H7 (cell line): ENCODE data around the gene QRSL1. TPM values are rescaled to one million over a fixed set of nuclear protein-coding genes. Genes with fewer than 3 reads are reported as not detected.

Source experiments
- DNase-seq: peaks from one replicate; pipeline ENCODE4 v3.0.0; 2012
- H3K27me3 ChIP-seq: 2 replicates; pipeline ENCODE4 v1.6.0; 2011; ENCODE audit warnings: mild to moderate bottlenecking, low read length; ENCODE audit not compliant: control insufficient read depth, insufficient read depth
- H3K36me3 ChIP-seq: replicated peaks from 2 replicates; pipeline ENCODE4 v1.5.1; 2011; ENCODE audit warnings: low read length; ENCODE audit not compliant: control insufficient read depth, insufficient read depth
- H3K4me3 ChIP-seq: 2 replicates; pipeline ENCODE4 v1.5.1; 2011; ENCODE audit warnings: low read depth, mild to moderate bottlenecking, control low read depth, low read length, moderate library complexity; ENCODE audit not compliant: insufficient read depth
- total RNA-seq: library from RNA; depleted of rRNA; stranded (reverse); fragments of >200 nt; shearing (Covaris generic); gene quantifications from 2 replicates; pipeline ENCODE4 v1.2.3, GENCODE V29; 2014; rRNA removed

QRSL1 gene
- total RNA-seq, 1 experiment from 2014 or later = 21.5 TPM

DNA sequence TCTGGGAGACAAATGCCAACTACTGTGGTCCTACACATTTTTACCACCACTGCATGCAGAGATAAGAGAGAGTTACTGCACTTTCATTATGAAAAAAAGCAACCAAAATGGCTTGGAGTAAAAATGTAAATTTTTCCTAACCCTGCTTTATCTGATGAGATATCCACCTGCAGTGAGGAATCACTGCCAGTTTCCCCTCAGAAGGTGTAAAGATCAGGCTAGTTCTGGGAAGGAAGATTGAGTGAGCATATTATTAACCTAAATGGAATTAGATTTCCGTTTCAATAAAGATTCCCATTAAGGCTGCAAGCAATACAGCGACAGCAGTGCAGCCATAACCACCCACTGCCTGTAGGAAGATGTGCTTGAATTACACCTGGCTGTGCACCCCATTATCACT, 84.9 kb downstream of the QRSL1 start:
- Histone ChIP-seq H3K36me3 (no peaks in the 10 kb centered on the region), H3K4me3 (no peak overlapping the region), H3K27me3 (no peaks in the 10 kb centered on the region)
- no peak for DNase-seq

DNA sequence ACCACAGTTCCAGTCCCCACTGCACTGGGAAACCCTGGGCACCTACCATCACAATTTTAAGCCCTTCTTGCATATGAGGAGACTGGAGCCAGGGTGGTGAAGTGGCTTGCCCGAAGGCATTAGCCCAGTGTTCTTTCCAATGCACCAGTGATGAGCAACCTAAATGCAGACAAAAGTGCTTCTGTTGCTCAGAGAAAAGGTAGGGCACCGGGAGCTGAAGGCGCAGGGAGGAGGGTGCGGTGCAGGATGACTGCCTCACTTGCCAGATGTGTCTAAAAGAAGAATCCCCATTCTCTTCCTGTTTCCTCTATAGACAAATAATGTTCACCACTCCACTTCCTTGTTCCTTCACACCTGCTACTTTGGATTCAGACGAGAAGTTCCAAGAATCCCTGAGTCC, 86.5 kb downstream of the QRSL1 start:
- DNase-seq = no peak
- no peaks in the 10 kb centered on the region for H3K27me3 ChIP-seq
- H3K4me3 ChIP-seq = no peak overlapping the region
- H3K36me3 ChIP-seq = no peaks in the 10 kb centered on the region

DNA sequence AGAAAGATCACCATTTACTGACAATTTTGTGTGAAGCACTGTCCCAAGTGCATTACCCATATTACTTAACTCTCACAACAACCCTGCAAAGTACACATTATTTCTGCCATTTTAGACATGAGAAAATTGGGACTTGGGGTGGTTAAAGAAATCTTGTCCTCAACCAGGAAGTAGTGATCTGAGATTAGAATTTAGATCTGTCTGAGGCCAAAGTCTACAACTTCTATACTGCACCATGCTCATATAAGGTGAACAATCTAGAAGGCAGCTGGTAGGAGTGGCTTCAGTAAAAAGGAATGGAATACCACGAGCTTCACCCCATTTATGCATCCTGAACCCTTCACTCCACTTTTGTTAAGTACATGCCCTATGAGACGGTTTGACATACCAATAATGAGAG, 87.6 kb downstream of the QRSL1 start:
- Histone ChIP-seq H3K27me3 (no peaks in the 10 kb centered on the region), H3K36me3 (no peaks in the 10 kb centered on the region), H3K4me3 (no peak overlapping the region)
- DNase-seq = no peak

Other genes starting within 250 kb of the QRSL1 start
- gene RTN4IP1, start 80 bp upstream of the QRSL1 start, total RNA-seq = 17.6 and 18.4 TPM in 2 replicates